Fibroblast of lung (primary cell): ENCODE measurements around the gene NTNG1.

Experiments
- EZH2 ChIP-seq: IDR thresholded peaks from 2 replicates; pipeline ENCODE4 v1.5.1; 2012; ENCODE audit warnings: low read length, control low read depth, mild to moderate bottlenecking; ENCODE audit errors: missing control alignments
- TF ChIP-seq, protein P1 (sequence below), 2 donors: IDR thresholded peaks in 1 of 2; conservative IDR thresholded peaks in 1 of 2; 1 replicate in 1 of 2; 2 replicates in 1 of 2; pipeline ENCODE4 v1.5.1; 2011 to 2012; ENCODE audit warnings: low read length in 2 of 2, control low read depth in 1 of 2, inconsistent platforms in 1 of 2, low read depth in 1 of 2, mild to moderate bottlenecking in 1 of 2

DNA sequence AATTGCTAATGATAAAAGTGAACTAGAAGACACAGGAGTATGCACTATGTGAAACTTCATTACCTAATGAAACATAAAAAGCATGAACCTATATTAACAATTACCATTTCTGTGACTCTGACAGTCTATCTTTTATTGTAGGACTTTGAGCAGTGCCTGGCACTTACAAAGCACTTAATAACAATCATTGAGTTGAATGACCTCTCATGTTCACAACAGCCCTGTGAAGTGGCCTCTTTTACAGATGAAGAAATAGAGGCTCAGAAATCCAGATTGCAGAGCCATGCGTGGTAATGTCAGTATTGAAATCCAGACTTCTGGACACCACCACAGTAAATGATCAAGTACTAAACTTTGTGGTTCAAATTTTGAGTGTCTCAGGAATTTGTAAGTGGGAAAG, 326.4 kb downstream of the NTNG1 start:
- no peak for TF ChIP-seq EZH2
- TF ChIP-seq, protein P1, sequence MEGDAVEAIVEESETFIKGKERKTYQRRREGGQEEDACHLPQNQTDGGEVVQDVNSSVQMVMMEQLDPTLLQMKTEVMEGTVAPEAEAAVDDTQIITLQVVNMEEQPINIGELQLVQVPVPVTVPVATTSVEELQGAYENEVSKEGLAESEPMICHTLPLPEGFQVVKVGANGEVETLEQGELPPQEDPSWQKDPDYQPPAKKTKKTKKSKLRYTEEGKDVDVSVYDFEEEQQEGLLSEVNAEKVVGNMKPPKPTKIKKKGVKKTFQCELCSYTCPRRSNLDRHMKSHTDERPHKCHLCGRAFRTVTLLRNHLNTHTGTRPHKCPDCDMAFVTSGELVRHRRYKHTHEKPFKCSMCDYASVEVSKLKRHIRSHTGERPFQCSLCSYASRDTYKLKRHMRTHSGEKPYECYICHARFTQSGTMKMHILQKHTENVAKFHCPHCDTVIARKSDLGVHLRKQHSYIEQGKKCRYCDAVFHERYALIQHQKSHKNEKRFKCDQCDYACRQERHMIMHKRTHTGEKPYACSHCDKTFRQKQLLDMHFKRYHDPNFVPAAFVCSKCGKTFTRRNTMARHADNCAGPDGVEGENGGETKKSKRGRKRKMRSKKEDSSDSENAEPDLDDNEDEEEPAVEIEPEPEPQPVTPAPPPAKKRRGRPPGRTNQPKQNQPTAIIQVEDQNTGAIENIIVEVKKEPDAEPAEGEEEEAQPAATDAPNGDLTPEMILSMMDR (conservative IDR thresholded peaks at IDR 0.05 in 1 of 2, IDR thresholded peaks at IDR 0.05 in 1 of 2; ENCODE audit: low read depth in 1 of 2, low read length in 2 of 2): no peak
